GM19035 (cell line): ENCODE results near the gene TMEM43.
A peak's percentile ranks its signal among the peaks of the same experiment; 100 is the strongest.

Experiments used
- ATAC-seq: cut with Tn5 transposase; IDR thresholded peaks from one replicate; pipeline ENCODE4 v1.9.1; 2021; ENCODE audit not compliant: unreplicated experiment

Gene TMEM43

DNA sequence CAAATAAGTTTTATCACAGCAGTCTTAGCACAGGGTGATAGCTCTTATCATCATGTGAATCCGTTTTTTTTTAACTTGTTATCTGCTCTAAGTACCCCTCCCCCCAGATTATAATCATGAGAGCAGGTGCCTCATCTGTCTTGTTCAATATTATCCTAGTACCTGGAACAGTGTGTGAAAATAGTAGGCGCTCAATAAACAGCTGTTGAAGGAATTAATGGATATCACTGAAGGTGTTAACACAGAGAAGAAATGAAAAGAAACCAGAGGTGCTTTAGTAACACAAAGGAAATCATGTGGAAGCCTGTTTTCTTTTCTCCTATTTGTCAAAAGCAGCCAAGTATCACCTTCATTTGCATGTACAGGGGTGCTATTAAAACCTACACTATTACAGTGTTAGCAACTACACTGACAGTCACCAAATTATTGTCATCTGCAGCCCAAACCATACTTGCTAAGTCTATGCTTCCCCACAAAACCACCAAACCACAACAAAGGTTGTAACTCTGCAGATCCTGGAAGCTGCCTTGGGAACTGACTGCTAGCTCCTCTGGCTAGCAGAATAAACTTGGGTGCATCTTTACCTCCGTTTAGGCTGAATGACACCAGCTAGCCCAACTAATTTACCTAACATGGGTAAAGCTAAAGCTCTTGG is 50.7 kb downstream of the TMEM43 start:
- ATAC-seq: no peak

DNA sequence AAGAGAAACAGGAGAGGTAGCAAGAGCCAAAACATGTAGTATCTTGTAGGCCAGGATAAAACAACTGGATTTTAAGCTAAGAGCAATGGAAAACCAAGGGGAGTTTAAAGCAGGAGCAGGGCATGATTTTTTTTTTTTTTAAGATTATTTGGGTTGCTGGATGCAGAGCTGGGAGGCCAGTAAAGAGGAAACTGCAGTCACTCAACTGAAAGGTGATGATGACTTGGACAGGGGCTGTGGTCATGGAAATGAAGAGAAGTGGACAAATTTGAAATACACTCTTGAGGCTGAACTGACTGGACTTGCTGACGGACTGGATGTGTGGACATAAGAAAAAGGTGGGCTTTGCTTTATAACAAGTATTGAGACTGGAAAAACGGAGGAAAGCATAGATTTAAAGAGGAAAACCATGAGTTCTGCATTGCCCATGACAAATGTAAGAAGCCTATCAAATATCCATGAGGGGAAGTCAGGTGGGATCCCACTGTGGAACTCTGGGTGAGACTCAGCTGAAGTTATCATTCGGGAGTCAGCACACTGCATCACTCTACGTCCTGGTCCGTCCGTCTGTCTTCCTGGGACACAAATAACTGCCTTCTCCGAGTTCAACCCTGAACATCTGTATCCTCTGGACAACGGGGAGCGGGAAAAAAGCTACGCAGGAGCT is 52.9 kb downstream of the TMEM43 start:
- no peak for ATAC-seq

DNA sequence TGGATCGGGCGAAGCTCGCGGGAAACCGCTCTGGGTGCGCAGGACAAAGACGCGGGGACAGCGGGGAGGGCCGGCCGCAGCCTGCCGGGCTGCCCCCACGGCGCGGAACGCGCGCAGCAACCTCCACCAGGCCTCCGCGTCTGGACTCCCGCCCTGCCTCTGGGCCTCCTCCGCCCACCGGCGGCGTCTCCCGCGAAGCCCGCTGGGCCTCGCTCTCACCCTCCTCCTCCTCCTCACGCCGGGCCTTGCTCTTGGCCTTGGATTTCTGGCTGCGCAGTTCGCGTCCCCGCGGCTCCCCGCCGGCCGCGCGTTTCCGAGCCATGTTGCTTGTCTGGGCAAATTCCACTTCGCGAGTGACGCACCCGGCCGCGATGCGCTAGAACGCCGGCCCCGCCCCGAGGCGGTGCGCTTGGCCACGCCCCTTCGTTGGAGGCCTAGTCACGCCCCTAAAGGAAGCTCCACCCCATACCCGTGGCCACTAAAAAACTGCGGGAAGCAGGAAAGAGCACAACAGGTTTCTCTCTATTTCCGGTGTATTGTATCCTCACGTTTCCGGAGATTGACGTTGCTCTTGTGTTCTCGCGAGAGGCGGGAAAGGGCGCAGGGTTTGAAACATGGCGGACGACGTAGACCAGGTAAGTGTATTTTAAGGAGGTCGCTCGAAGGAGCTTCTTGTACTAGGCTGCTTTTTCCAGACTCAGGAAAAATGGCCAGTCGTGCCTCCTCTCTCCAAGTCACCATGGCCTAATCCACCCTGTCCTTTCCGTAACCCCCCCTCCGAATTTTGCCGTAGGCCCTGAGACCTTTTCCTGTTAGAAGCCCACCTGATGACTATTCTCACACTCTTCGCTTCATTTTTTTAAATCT is 53.6 kb downstream of the TMEM43 start, which contains the start of the genes LSM3 and XPC:
TSS of gene LSM3 (plus strand) at position 571 of the 867 bp plus-strand sequence. CDS start at position 615, 44 bp downstream.
TSS of gene XPC (minus strand) at position 355 of the 867 bp plus-strand sequence. CDS start at position 322, 33 bp downstream.
- peak; percentile 87 for ATAC-seq

DNA sequence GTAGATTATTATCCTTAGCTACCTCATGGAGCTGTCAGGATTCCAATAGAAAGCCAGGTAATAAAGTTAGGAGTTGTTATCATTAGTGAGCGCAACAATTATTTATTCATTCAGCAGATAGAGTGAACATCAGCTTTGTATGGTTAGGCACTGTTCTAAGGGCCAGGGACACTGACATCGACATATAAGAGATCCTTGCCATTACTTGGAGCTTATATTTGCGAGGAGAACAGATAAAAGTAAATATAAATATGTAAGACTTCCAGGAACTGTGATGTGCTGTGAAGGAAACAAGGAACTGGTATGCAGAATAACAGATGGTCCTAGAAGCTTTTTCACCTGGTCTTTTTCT is 54.2 kb downstream of the TMEM43 start:
- no peak for ATAC-seq

- ATAC-seq: no peak
These were observed 54.9 kb downstream of the TMEM43 start for GRCh38 chr3:14179795-14180194.

GRCh38 chr3:14181253-14181652 is 56.4 kb downstream of the TMEM43 start:
- no peak for ATAC-seq

DNA sequence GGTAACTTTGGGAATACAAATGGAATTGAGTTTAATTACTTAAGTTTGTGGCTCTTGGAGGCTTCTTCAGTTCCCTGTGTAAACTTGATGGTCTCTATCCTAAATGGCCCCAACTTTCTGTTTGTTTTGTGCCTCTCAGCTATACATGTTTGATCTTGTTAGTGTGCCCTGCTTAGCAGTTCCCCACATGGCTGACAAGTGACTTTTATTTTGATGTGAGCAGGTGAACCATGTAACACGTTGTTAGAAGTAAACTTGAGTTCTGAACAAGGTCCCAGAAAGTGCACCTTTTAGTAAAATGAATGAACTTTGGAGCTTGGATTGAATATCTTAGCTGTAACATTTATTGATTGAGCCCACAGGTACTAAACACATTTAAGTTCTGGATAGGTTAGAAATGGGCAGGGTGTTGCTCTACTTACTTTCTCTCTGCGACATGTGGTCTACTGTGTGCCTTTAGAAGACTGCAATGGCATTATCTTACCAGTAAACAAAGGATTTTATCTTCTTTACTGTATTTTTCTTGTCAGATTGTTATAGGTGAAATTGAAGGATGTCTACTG is 58.2 kb downstream of the TMEM43 start:
- no peak for ATAC-seq

DNA sequence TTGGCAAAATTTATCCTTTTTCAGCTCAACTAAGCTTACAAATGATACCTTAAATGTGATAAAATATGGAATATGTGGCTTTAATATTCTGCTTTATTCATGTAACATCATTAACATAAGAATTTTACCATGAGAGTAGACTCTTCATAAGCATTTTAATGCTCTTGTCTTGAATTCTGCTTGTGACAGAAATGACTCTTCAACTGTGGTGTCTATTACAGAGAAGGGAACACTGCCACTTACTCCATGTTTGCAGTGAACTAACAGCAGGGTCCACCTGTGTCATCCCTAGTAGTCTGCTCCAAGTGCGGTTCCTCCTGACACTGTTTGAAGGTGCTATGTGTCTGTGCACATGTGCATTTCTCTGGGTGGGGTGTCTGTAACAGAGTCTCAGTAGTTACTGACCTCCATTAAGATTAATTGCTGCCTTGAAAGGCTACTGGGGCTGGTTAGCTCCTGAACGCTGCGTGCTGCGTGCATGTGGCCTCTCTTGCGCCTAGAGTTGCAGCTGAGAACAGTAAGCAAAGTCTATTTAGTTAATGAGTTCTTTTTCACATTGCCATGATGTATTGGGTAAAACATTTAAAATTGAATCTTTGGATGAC is 62.1 kb downstream of the TMEM43 start:
- ATAC-seq: no peak

- no peak for ATAC-seq
These were observed 63.3 kb downstream of the TMEM43 start for GRCh38 chr3:14188041-14188754.
